ENCODE data around the gene PPP1R14D.

The PPP1R14D gene

DNA sequence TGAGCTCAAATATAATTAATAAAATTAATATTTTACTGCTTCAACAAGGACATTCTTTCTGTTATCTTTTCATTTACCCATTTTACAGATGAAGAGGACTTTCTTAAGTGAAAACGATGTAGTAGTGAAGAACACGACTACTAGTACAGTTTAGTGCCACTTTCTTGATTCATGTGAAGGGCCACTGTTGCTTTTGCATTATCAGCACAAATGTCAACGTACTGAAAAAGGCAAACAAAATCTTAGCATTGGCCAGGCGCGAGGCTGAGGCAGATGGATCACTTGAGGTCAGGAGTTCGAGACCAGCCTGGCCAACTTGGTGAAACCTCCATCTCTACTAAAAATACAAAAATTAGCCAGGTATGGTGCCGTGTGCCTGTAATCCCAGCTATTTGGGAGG, 9.5 kb downstream of the PPP1R14D start:
- DNase-seq (ENCODE audit: low spot score) = no peak

- DNase-seq (ENCODE audit: low spot score) = no peak
These were observed 13.3 kb downstream of the PPP1R14D start for GRCh38 chr15:40815042-40815698.

GRCh38 chr15:40812721-40813425, 15.6 kb downstream of the PPP1R14D start:
- DNase-seq (ENCODE audit: low spot score) = no peak

DNA sequence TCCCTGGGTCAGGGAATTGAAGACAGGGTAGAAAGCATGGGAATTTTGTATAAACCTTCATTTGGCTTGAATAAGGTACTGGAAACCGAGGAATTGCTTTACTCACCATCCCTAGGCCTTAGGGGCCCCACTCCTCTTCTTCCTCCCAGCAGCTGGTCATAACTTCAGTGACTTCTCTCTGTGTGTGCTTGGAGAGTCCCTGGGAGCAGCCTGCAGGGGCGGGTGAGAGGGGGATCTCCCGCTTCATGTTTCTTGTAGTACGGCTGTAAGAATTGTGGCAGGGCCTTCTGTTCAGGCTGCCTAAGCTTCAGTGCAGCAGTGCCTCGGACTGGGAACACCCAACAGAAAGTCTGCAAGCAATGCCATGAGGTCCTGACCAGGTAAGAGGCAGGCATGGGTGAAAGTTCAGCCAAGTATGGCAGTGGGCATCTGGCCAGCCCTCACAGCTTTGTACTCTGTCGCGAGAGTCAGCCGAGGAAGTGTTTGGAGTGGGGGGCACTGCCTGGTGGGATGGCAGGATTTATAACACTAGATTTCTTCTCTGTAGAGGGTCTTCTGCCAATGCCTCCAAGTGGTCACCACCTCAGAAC, 19.6 kb downstream of the PPP1R14D start:
- DNase-seq (ENCODE audit: low spot score) = no peak

DNA sequence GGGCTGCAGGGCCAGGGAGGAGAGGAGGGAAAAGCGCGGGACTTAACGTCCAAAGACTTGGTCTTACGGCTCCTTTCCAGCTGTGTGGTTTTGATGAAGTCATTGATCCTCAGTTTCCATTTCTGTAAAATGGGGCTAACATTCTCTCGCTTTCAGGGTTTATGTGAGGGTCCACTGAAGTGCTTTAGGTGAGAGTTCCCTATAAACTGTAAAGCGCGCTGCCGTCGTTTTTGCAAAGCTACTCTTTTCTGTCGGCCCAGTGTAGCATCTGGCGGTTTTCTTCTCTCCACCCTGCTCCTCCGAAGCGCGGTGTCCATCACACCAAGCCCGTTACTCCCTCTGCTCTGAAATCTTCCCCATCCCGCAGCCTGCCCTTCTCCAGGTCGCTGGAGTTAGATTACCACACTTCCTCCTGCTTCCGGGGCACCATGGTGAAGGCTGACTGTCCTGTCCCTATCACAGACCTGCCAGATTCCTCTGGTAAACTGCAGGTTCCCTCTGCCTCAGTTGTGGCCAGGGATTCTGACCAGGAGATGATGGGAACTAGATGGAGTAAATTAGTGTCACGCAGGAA, 20.5 kb downstream of the PPP1R14D start:
- DNase-seq (ENCODE audit: low spot score) = no peak

DNA sequence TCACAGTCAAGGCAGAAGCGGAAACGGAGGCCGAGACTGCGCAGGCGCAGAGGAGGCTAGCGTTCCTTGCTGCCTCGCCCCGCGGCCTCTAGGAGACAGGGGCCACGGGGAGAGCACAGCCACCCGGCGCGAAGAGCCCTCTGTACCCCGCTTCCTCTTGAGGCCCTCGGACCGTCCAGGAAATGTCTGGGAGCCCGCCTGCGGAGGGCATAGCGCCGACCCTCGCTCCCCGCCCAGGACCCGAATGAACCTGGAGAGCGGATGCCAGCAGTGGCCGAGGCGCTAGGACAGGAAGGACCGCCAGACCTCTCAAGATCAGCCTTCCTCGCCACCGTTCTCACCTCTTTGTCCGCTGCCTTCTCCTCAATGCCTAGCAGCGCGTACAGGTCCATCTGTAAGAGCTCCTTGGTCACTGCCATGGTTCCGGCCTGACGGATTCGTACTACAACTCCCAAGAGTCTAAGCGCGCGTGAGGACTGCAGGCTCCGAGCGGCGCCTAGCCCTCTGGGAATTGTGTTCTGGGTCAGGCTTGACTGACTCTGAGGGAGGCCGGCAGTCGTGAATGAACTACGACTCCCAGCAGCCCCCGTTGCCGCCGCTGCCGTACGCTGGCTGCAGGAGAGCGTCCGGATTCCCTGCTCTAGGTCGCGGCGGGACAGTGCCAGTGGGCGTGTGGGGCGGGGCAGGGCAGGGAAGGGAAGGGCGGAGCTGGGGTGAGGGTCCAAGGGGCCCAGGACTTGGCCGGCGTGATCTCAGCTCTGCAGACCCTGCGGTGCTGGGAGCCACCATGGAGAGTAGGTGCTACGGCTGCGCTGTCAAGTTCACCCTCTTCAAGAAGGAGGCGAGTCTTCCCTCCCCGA, 21.2 kb downstream of the PPP1R14D start, which contains the start of the genes DNAJC17 and ZFYVE19:
Gene DNAJC17 (minus strand): TSS at position 446 of the 860 bp plus-strand sequence. CDS start 27 bp downstream, at position 419.
Gene ZFYVE19 (plus strand): TSS at position 62 of the 860 bp plus-strand sequence. CDS start 501 bp downstream, at position 563.
- peak; percentile 77 for DNase-seq (ENCODE audit: low spot score)

- no peak for DNase-seq (ENCODE audit: low spot score)
These were observed 21.9 kb downstream of the PPP1R14D start for GRCh38 chr15:40806672-40807027.

DNA sequence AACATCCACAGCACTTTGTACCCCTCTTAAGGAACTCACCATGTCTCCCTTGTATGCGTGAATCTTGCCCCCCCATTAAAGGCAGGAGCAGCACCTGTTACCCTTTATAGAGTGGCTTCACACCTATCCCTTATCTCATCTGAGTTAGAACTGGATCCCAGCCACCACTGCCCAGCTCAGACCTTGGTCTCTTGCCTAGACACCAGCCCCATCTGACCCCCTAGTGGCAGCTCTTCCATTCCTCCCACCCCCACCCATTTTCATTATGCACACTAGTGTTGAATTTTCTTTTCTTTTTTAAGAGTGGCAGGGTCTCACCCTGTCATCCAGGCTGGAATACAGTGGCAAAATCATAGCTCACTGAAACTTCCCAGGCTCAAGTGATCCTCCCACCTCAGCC, 24.8 kb downstream of the PPP1R14D start:
- no peak for DNase-seq (ENCODE audit: low spot score)

- DNase-seq (ENCODE audit: low spot score) = no peak
These were observed 25.4 kb downstream of the PPP1R14D start for GRCh38 chr15:40803076-40803475.

- no peak for DNase-seq (ENCODE audit: low spot score)
These were observed 29.0 kb downstream of the PPP1R14D start for GRCh38 chr15:40799523-40799922.

- no peak for DNase-seq (ENCODE audit: low spot score)
These were observed 32.0 kb downstream of the PPP1R14D start for GRCh38 chr15:40796512-40796911.

- DNase-seq (ENCODE audit: low spot score) = no peak
These were observed 32.5 kb downstream of the PPP1R14D start for GRCh38 chr15:40796041-40796440.

DNA sequence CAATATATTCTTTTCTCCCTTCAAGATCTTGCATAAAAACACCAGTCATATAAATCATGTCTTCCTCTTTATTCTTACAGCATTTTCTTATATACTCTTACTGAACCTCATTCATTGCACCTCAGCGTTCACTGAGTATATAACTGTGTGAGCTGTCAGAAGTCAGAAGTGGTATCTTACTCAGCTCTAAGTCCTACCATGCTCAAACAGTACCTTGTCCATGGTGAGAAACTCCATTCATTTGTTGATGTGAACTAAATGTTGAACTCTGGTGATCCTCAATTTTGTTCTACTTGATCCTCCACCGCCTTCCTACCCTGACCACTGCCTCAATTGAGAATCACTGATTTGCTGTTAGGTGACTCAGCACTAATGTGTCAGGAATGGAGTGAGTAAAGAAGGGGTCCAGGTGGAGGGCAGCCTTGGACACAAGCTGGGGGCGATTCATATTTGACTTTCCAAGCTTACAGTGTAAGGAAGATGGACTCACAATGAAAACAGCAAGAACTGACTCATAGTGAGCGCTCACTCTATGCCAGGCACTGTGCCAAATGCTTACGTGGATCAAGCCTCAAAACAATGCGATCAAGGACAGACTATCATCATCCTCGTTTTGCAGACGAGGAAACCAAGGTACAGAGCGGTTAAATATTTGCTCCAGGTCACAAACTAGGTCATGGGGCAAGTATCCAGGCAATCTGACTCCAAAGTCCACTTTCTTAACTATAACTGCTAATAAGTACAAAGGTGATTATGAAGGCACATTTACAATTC, 35.1 kb downstream of the PPP1R14D start:
- no peak for DNase-seq (ENCODE audit: low spot score)

- DNase-seq (ENCODE audit: low spot score) = no peak
These were observed 36.1 kb downstream of the PPP1R14D start for GRCh38 chr15:40792394-40792793.

GRCh38 chr15:40790718-40791117, 37.8 kb downstream of the PPP1R14D start:
- DNase-seq (ENCODE audit: low spot score) = no peak

GRCh38 chr15:40789999-40790398, 38.5 kb downstream of the PPP1R14D start:
- DNase-seq (ENCODE audit: low spot score) = no peak

- no peak for DNase-seq (ENCODE audit: low spot score)
These were observed 39.4 kb downstream of the PPP1R14D start for GRCh38 chr15:40789119-40789518.

GRCh38 chr15:40787991-40788390, 40.5 kb downstream of the PPP1R14D start:
- DNase-seq (ENCODE audit: low spot score) = no peak

DNA sequence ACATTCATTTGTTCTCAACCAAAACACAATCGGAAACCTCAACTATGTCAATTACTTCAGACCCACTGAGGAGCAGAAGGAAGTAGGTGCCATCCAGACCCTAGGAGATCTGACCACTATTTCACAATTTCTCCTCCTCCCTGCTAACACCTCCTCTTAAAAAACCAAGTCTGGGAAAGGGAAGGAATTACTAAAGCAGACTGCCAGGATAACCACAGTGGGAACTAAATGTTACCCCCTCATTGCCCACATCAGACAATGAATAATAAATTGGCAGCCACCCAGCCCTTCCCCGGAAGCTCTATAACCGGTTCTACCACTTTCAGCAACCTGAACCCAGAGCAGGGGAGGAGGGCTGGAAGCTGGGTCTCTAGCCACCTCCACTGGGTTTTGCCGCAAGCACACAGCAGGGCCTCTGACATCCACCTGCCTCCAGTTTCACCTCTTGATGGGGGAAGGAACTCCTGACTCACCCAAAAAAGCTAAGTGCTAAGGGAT, 41.1 kb downstream of the PPP1R14D start:
- no peak for DNase-seq (ENCODE audit: low spot score)

DNA sequence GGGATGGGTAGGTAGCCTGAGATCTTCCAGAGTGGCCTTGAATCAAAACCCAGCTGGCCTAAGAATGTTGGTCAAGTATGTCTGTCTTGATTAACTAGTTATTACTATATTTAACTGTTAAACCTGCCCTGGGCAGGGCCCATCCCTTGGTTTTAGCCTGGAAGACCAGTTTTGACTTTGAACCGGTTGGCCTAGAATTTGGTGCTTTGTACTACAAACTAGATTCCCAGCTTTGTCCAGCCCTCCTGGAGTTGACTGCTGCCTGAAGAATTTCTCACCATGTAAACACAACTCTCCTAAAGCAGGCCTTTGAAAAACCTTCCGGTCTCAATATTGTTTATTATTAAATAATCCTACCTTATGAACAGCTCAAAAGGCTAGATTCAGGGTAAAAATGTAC, 42.7 kb downstream of the PPP1R14D start:
- no peak for DNase-seq (ENCODE audit: low spot score)

DNA sequence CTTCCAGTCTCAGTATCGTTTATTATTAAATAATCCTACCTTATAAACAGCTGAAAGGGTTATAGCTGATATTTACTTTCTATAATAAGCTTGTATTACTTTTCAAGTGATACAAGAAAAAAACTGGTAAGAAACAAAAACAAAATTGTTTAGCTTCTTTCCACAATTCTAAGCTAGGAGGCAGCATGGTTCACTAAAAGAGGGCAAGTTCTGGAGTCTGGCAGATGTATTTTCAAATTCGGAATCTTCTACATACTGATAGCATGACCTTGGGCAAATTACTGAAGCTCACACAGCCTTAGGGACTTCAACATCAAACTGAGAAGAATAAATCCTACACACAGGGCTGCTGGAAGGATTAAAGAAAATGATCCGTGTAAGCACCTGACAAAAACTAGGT, 43.3 kb downstream of the PPP1R14D start:
- DNase-seq (ENCODE audit: low spot score) = no peak
